ENCODE data around the gene TMEM115. TPM values are rescaled to one million over a fixed set of nuclear protein-coding genes. Genes with fewer than 3 reads are reported as not detected.
A peak's percentile ranks its signal among the peaks of the same experiment; 100 is the strongest.

TMEM115 gene
- total and polyA plus RNA-seq, 9 of the 15 experiments (the other 6 are each of a cell fraction or from before 2014, with no cell fraction given) = 1.6 to 26.9 (median 14.1) TPM

- in situ Hi-C loops (cut with MboI) = no loop called here
- peak; percentile 62 for TF ChIP-seq EHMT2 (IDR thresholded peaks at IDR 0.05)
- no peak for TF ChIP-seq SPI1 (IDR thresholded peaks at IDR 0.05; ENCODE audit: borderline replicate concordance, low read depth, low read length)
- TF ChIP-seq E2F4 (CRISPR knock-in tag; IDR thresholded peaks at IDR 0.05; ENCODE audit: low read depth) = no peak
- no peak for TF ChIP-seq CREB3 (tag; conservative IDR thresholded peaks at IDR 0.05; ENCODE audit: low read depth)
- TF ChIP-seq CEBPZ (IDR thresholded peaks at IDR 0.05; ENCODE audit: borderline replicate concordance, low read depth, low read length) = no peak
- TF ChIP-seq NFATC3 (IDR thresholded peaks at IDR 0.05) = no peak
- no peak for TF ChIP-seq FOXK1 (CRISPR knock-in tag; IDR thresholded peaks at IDR 0.05; ENCODE audit: borderline replicate concordance)
- no peaks in the 10 kb centered on the region for H3K9me1 ChIP-seq (ENCODE audit: control insufficient read depth, insufficient read depth, low read length)
- intact Hi-C loops (cut with micrococcal nuclease) = no loop called here
- 0% methylated on average over 1 of the region's 1 CpG for WGBS (ENCODE audit: insufficient coverage, low coverage, missing lambda C conversion rate)
- ChIA-PET POLR2A (no interaction called here), CTCF (ENCODE audit: low intra/inter-chr PET ratio) (no interaction called here)
- ATAC-seq = no peak
- no peaks in the 10 kb centered on the region for H3K79me2 ChIP-seq (ENCODE audit: control insufficient read depth, insufficient read depth, low read length)
- H3K27ac ChIP-seq (ENCODE audit: extremely low read depth, low read depth, low read length) = no peak overlapping the region
- DNase-seq (ENCODE audit: extremely low read depth in 1 of 4, low spot score in 3 of 4) = no peak
- H4K20me1 ChIP-seq (replicated peaks; ENCODE audit: control insufficient read depth, insufficient read depth, low read length) = peaks cover 5% of the 10 kb centered on the region; the same call in 1 of the 2 replicates
- H3K4me2 ChIP-seq (ENCODE audit: insufficient read depth, low read length) = no peak overlapping the region
- BruUV-seq (replicated peaks) = no TSS peak
- no peaks in the 10 kb centered on the region for H3K9me3 ChIP-seq (replicated peaks; ENCODE audit: control insufficient read depth, insufficient read depth, low read depth, low read length)
- peaks cover 0 to 17% of the 10 kb centered on the region in 2 experiments; a peak in 2 of 5 replicates for H3K27me3 ChIP-seq (ENCODE audit: control insufficient read depth in 2 of 2, insufficient read depth in 2 of 2, low read length in 2 of 2)
- no peak overlapping the region for H3K4me3 ChIP-seq
- no peak for FAIRE-seq
- no peaks in the 10 kb centered on the region for H3K36me3 ChIP-seq (ENCODE audit: control insufficient read depth, insufficient read depth, low read length)
- H2AFZ ChIP-seq (ENCODE audit: low read depth, low read length) = no peak overlapping the region
- no peak overlapping the region for H3K9ac ChIP-seq (ENCODE audit: insufficient read depth in 1 of 2, low read depth in 2 of 2, low read length in 2 of 2)
- no peaks in the 10 kb centered on the region; a peak in 1 of 5 replicates for H3K4me1 ChIP-seq (replicated peaks in 1 of 2; ENCODE audit: control insufficient read depth in 2 of 2, insufficient read depth in 2 of 2, low read length in 2 of 2)
These were observed 47.2 kb upstream of the TMEM115 start for GRCh38 chr3:50406487-50406886.
